Pancreas (tissue), 10 donors: Measurements from ENCODE around the gene KIF5C. TPM values are rescaled to one million over a fixed set of nuclear protein-coding genes. Genes with fewer than 3 reads are reported as not detected.
A peak's percentile ranks its signal among the peaks of the same experiment; 100 is the strongest.

Experiments
- ATAC-seq, 4 donors: fragments of 200-7000 bp; cut with Tn5 transposase; one replicate each; pipeline versions ENCODE4 v1.8.0 to v1.9.1; 2020; ENCODE audit warnings: mild to moderate bottlenecking in 4 of 4, moderate library complexity in 4 of 4
- DNase-seq, 6 donors: peaks; one replicate each; pipeline ENCODE4 v3.0.0-alpha.2; 2020
- FAIRE-seq: peaks from 2 replicates; lab custom pipeline; 2012; peaks lifted over from hg19 to GRCh38; lab: Jason Lieb, UNC
- H3K27ac ChIP-seq, 4 donors: fragments of 200-600 bp; sonication (generic); 1 replicate in 3 of 4; 2 replicates in 1 of 4; pipeline versions ENCODE4 v1.5.0 to v1.8.0; 2020
- H3K27me3 ChIP-seq, 4 donors: fragments of 200-600 bp; one replicate each; pipeline ENCODE4 v1.8.0; 2021
- H3K36me3 ChIP-seq, 3 donors: fragments of 200-600 bp; sonication (generic) in 1 of 3; one replicate each; pipeline versions ENCODE4 v1.5.0 to v1.8.0; 2020 to 2021
- H3K4me1 ChIP-seq, 3 donors: fragments of 200-600 bp; one replicate each; pipeline ENCODE4 v1.8.0; 2021
- H3K4me3 ChIP-seq, 4 donors: fragments of 200-600 bp; sonication (generic) in 2 of 4; one replicate each; pipeline versions ENCODE4 v1.5.0 to v1.8.0; 2020 to 2021
- H3K9me3 ChIP-seq, 4 donors: fragments of 200-600 bp; one replicate each; pipeline ENCODE4 v1.8.0; 2021
- WGBS, 2 donors: extraction: QIAGEN DNeasy Blood & Tissue Kit; methylation state at CpG; one replicate each; pipeline ENCODE4 v1.1.7; 2013; 5-methylcytosine and 5-hydroxymethylcytosine counted together
- intact Hi-C, 3 donors: fragments of 100-400 bp; cut with DNase I; formaldehyde crosslinking; loops; one replicate each; pipeline versions ENCODE4 v1.11.1 to v1.14.2; 2022
- polyA plus RNA-seq, 2 donors: library from polyadenylated mRNA; stranded (reverse); fragments of 200-250 nt; gene quantifications; one replicate each; pipeline ENCODE4 v1.2.3, GENCODE V29; 2013
- total RNA-seq, 6 donors: library from RNA; stranded (reverse); fragmentation: NEBNext Ultra II Directional in 4 of 6; extraction: Animal tissue kit (Norgen Biotek cat#: 25700) in 4 of 6; gene quantifications; one replicate each; pipeline versions ENCODE4 v1.2.1 to v1.2.4, GENCODE V29; 2021 to 2023
- TF ChIP-seq, protein P1 (sequence below), 4 donors: fragments of 200-600 bp; sonication (generic) in 3 of 4; IDR thresholded peaks; one replicate each; pipeline versions ENCODE4 v1.5.0 to v1.8.0; 2021; ENCODE audit warnings: antibody characterized with exemption in 4 of 4
- donor health status: healthy with polysubstance abuse.
- donor health status: DM: no; HTN: no; CAD: no; lungs with moderate emphysema.
- donor health status: DM: no; HTN: no; CAD: no.
- donor health status: control.
- donor health status: control.
- donor health status: Bipolar disorder and iron deficiency.
- donor health status: DM: yes; HTN: yes; CAD: no.
- donor health status: DM: no; HTN: no; CAD: no.
- donor health status: DM: no; HTN: no; CAD: no.
- donor health status: DM: yes; HTN: yes; CAD: no.

KIF5C gene
- total and polyA plus RNA-seq, 8 donors: 0.88 to 10.2 (median 2.8) TPM

DNA sequence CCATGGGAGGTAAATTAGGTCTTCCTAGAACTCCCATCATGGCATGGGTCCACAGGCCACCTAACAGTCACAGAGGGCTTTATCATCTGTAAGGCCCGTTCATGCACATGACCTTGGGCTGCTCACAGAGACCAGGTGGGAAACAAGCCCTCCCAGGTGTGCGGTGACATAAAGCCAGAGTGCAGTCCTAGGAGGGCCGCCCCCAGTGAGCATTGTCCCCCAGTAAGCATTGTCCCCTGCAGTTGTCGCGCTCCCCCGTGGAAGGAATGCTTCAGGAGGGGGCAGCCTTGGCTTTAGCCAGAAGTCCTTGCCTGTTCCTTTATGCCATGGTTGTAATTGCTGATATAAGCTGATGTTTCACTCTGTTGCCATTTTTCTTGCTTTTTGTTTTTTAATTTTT is 121.8 kb downstream of the KIF5C start:
- TF ChIP-seq, protein P1, sequence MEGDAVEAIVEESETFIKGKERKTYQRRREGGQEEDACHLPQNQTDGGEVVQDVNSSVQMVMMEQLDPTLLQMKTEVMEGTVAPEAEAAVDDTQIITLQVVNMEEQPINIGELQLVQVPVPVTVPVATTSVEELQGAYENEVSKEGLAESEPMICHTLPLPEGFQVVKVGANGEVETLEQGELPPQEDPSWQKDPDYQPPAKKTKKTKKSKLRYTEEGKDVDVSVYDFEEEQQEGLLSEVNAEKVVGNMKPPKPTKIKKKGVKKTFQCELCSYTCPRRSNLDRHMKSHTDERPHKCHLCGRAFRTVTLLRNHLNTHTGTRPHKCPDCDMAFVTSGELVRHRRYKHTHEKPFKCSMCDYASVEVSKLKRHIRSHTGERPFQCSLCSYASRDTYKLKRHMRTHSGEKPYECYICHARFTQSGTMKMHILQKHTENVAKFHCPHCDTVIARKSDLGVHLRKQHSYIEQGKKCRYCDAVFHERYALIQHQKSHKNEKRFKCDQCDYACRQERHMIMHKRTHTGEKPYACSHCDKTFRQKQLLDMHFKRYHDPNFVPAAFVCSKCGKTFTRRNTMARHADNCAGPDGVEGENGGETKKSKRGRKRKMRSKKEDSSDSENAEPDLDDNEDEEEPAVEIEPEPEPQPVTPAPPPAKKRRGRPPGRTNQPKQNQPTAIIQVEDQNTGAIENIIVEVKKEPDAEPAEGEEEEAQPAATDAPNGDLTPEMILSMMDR (IDR thresholded peaks at IDR 0.05): no peak
- WGBS, 2 donors: 74 to 78% methylated on average over 6 of the region's 6 CpGs
- intact Hi-C loops: loop anchor here in 1 of 3 donors (10.0 kb wide), 1 partner anchor 1062 kb away; no protein-coding TSS in a partner anchor

DNA sequence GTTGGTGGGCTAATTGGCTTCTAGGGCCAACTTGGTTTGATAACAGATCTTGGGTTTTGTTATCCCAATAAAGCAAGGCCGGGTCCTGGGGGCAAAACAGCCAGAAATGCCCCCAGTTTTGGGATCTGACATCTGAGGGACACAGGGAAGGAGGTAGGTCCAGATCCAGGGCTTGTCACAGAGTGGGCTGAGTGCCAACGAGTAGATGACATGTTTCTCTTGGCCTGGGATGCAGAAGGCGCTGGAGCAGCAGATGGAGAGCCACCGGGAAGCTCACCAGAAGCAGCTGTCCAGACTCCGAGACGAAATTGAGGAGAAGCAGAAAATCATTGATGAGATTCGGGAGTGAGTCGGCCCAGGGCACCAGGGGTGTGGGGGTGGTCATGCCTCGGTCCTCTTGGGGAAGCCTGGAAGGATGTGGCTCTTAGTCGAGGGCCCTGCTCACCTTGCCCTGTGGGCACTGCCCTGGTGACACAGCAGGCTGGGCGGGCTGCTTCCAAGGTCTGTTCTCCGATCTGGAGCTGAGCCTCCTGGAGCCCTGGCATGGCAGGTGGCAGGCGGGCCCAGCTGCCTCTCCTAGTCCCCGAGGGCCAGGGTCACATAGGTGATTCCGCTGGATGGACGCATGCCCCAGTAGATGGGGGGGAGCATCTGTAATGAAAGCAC is 123.3 kb downstream of the KIF5C start:
- Histone ChIP-seq H3K27me3 (no peaks in the 10 kb centered on the region), H3K9me3 (no peaks in the 10 kb centered on the region), H3K27ac (no peak overlapping the region), H3K36me3 (no peaks in the 10 kb centered on the region), H3K4me1 (no peaks in the 10 kb centered on the region), H3K4me3 (no peak overlapping the region)
- TF ChIP-seq, protein P1 (IDR thresholded peaks at IDR 0.05): no peak
- intact Hi-C loops: loop anchor here in 1 of 3 donors (10.0 kb wide), 1 partner anchor 1063 kb away; no protein-coding TSS in a partner anchor
- FAIRE-seq (no peak), ATAC-seq (no peak), DNase-seq (peak in 1 of 6 donors; percentile 56)
- 65 to 74% methylated on average over 16 of the region's 16 CpGs for WGBS, 2 donors

More for the DNA sequence above, 121.8 kb downstream of the KIF5C start:
- Histone ChIP-seq H3K9me3 (no peaks in the 10 kb centered on the region), H3K36me3 (no peaks in the 10 kb centered on the region), H3K4me1 (no peaks in the 10 kb centered on the region), H3K27ac (no peak overlapping the region), H3K27me3 (no peaks in the 10 kb centered on the region), H3K4me3 (no peak overlapping the region)
- FAIRE-seq: no peak
- no peak for ATAC-seq
- no peak for DNase-seq

DNA sequence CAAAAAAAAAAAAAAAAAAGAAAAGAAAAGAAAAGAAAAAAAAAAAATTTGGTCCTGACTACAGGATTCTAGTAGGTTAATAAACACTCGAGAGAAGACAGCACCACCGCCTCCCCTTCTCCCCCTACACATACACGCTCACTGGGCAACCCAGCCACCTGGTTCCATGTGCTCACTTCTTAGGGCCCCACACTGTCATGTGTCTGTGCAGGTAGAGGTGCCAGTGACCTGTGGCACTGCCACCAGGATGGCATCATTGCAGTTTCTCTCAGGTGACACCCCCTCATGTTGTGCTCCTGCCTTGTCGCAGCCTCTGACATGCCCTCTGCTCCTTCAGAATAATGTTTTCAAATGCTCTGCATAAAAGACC is 123.8 kb downstream of the KIF5C start:
- DNase-seq (no peak), FAIRE-seq (no peak)
- WGBS, 2 donors: 82 to 96% methylated on average over 4 of the region's 4 CpGs

DNA sequence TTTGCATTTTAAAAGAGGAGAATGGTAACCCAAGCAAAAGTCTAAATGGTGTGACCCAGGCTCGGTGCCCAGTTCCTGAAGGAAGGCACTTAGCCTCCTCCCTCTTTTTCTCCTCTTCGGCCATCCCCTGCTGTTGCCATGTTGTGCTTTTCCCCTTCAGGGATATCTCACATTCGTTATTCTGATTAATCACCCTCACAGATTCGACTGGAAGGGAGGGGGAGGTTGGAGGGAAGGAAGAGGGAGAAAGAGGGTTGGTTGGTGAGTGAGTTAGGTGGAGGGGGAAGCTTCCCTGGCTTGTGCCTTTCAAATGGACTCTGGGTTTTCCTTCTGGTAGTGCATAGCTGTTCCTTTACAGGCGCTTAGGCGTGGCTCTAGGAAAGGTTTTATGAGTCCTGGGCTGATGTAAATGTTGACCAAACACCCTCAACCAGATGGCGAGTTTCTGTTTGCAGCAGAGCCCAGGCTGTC is 124.5 kb downstream of the KIF5C start:
- WGBS, 2 donors: 39 to 45% methylated on average over 7 of the region's 7 CpGs
- TF ChIP-seq, protein P1 (IDR thresholded peaks at IDR 0.05): no peak
- no peaks in the 10 kb centered on the region for H3K9me3 ChIP-seq
- DNase-seq (no peak), ATAC-seq (no peak), FAIRE-seq (no peak)
- intact Hi-C loops: loop anchor here in 1 of 3 donors (10.0 kb wide), 1 partner anchor 1065 kb away; no protein-coding TSS in a partner anchor
- no peaks in the 10 kb centered on the region for H3K4me1 ChIP-seq
- H3K27ac ChIP-seq: no peak overlapping the region
- H3K36me3 ChIP-seq: no peaks in the 10 kb centered on the region
- no peaks in the 10 kb centered on the region for H3K27me3 ChIP-seq
- no peak overlapping the region for H3K4me3 ChIP-seq

More for the DNA sequence above, 123.8 kb downstream of the KIF5C start:
- no peaks in the 10 kb centered on the region for H3K9me3 ChIP-seq
- no peak overlapping the region for H3K4me3 ChIP-seq
- TF ChIP-seq, protein P1 (IDR thresholded peaks at IDR 0.05): no peak
- no peaks in the 10 kb centered on the region for H3K36me3 ChIP-seq
- ATAC-seq: no peak
- intact Hi-C loops: loop anchor here in 1 of 3 donors (10.0 kb wide), 1 partner anchor 1064 kb away; no protein-coding TSS in a partner anchor
- no peaks in the 10 kb centered on the region for H3K4me1 ChIP-seq
- H3K27ac ChIP-seq: no peak overlapping the region
- H3K27me3 ChIP-seq: no peaks in the 10 kb centered on the region
